ENCODE results near the gene TMEM132D.

DNA sequence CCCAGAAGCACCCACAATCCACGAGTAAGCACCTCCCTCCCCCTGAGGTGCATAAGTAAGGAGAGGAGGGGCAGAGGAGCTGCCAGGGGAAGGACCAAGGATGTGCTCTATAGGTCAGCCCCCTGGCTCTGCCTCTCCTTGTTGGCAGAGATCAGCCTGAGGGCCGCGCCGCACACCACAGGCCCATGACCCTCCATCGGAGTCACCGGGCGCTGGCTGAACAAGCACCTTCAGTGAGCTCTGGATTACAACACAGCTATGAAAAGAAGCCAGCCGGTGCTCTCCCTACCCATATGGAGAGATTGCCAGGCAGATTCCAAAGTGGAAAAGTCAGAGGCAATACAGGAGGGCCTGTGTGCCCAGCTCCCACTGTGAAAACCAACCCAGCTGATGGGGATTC, 793.2 kb downstream of the TMEM132D start:
- TF ChIP-seq POLR2A (IDR thresholded peaks at IDR 0.05; ENCODE audit: low read depth) (no peak), POLR2AphosphoS5 (IDR thresholded peaks at IDR 0.05) (no peak), CTCF (IDR thresholded peaks at IDR 0.05) (no peak), EP300 (IDR thresholded peaks at IDR 0.05) (no peak)
